ENCODE results near the gene TIAM2.

GRCh38 chr6:155132617-155133016 lies 137.5 kb downstream of the TIAM2 start:
- TF ChIP-seq, protein P1, sequence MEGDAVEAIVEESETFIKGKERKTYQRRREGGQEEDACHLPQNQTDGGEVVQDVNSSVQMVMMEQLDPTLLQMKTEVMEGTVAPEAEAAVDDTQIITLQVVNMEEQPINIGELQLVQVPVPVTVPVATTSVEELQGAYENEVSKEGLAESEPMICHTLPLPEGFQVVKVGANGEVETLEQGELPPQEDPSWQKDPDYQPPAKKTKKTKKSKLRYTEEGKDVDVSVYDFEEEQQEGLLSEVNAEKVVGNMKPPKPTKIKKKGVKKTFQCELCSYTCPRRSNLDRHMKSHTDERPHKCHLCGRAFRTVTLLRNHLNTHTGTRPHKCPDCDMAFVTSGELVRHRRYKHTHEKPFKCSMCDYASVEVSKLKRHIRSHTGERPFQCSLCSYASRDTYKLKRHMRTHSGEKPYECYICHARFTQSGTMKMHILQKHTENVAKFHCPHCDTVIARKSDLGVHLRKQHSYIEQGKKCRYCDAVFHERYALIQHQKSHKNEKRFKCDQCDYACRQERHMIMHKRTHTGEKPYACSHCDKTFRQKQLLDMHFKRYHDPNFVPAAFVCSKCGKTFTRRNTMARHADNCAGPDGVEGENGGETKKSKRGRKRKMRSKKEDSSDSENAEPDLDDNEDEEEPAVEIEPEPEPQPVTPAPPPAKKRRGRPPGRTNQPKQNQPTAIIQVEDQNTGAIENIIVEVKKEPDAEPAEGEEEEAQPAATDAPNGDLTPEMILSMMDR (IDR thresholded peaks at IDR 0.05) = no peak
- no peak for TF ChIP-seq POLR2A (IDR thresholded peaks at IDR 0.05)
- no peak for TF ChIP-seq EP300 (IDR thresholded peaks at IDR 0.05)

All from tibial nerve (tissue), 4 donors.